ENCODE measurements around the gene F10.
"Not testable (repeated sequence)": the region's sequence is repeated elsewhere in the genome, so short reads cannot be mapped to it uniquely, and the experiment has no call there.

F10 gene

DNA sequence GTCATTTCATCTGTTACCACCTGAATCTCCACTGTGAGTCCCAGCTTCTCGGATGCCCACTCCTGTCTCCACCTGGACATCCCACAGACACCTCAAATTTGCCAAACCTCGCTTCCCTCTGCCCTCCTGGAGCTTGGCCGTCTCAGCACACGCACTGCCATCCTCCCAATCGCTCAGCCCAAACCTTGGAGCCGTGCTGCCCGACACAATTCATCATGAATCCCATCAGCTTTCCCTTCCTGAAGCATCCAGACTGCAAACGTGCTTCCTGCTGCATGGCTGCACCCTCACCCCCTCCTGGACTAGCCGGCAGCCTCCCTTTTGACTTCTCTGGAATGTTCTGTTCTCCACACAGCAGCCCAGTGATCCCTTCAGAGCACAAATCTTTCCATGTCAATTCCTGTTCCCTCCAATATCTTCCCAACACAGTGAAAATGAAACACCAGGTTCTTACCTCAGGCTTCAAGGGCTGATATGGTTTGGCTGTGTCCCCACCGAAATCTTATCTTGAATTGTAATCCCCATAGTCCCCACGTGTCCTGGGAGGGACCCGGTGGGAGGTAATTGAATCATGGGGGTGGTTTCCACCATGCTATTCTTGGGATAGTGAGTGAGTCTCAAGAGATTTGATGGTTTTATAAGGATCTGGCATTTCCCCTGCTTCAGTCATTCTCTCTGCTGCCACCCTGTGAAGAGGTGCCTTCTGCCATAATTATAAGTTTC, 34.8 kb downstream of the F10 start:
- DNase-seq (ENCODE audit: insufficient read length) (no peak), FAIRE-seq (no peak)
- no peak for TF ChIP-seq POLR2AphosphoS5 (IDR thresholded peaks at IDR 0.05; ENCODE audit: low read depth, low read length)
- no peak for TF ChIP-seq TAF1 (IDR thresholded peaks at IDR 0.05; ENCODE audit: borderline replicate concordance, low read depth, low read length)
- TF ChIP-seq POLR2A (IDR thresholded peaks at IDR 0.05; ENCODE audit: low read depth, low read length): no peak

DNA sequence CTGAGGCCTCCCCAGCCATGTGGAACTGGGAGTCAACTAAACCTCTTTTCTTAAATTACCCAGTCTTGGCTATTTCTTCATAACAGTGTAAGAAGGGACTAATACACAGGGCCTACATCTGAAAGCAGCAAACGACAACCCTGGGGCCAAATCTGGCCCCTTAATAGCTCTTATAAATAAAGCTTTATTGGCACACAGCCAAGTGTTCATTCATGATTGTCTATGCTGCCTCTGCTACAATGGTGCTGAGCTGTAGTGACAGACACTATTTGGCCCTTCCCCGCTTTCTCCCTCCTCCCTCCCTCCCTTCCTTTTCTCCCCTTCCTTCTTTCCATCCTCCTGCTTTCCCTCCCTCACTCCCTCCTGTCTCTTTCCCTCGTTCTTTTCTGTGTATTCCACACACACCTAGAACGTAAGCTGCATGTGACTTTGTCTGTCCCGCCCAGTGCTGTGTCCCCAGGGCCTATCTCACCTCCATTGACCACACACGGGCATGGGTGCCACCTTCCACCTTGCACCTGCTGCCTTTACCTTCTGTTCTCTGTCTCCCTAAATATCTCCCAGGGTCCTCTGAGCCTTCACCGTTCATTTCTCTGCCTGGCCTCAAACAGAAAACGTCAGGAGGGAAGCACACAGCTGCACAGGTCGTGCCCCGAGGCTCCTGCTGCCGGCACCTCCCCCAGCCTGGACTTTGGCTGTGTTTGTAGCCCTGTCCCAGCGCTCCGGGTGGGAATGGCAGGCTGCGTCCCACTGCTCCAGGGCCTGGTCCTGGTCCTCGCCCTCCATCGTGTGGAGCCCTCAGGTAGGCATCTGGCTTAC, 35.5 kb downstream of the F10 start, which contains the start of gene PROZ:
PROZ (plus strand) TSS at position 720 of the 819 bp plus-strand sequence; CDS start at position 733, 13 bp downstream.
- FAIRE-seq (no peak), DNase-seq (ENCODE audit: insufficient read length) (no peak)
- TF ChIP-seq POLR2AphosphoS5 (IDR thresholded peaks at IDR 0.05; ENCODE audit: low read depth, low read length) (no peak), POLR2A (IDR thresholded peaks at IDR 0.05; ENCODE audit: low read depth, low read length) (no peak), TAF1 (IDR thresholded peaks at IDR 0.05; ENCODE audit: borderline replicate concordance, low read depth, low read length) (no peak)

DNA sequence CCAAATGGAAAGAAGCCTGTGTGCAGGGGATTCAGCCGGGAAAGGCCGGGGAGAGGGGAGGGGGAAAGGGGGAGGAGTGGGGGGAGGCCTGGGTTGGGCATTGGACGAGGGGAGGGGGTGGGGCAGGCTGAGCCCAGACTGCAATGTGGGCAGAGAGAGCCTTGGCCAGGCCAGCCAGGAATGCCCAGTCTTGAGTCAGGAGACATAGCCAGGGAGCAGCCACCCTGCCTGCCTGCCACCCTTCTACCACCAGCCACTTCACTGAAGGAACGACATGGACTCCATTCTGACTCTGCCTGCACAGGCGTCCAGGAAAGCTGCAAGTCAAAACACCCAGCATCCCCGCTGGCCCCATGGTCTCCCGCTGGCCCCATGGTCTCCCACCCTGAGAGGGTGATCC, 36.3 kb downstream of the F10 start:
- no peak for FAIRE-seq

DNA sequence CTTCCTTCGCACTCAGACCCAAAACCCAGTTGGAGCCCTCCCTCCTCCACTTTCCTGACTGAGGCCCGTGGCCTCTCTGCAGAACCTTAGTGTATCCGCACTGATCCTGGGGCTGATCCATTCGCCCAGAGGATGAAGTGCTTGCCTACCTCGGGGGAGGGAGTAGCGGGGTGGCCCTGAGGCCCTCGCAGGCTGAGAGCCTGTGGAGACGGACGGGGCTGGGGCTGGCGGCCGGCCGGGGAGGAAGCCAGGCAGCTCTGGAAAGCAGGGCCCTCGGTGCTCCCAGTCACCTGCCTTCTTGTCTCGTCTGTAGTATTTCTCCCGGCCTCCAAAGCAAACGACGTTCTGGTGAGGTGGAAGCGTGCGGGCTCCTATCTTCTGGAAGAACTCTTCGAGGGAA, 37.1 kb downstream of the F10 start:
- FAIRE-seq (no peak), DNase-seq (ENCODE audit: insufficient read length) (no peak)
- TF ChIP-seq POLR2AphosphoS5 (IDR thresholded peaks at IDR 0.05; ENCODE audit: low read depth, low read length): no peak

More for the DNA sequence above, 36.3 kb downstream of the F10 start:
- no peak for TF ChIP-seq POLR2AphosphoS5 (IDR thresholded peaks at IDR 0.05; ENCODE audit: low read depth, low read length)
- no peak for TF ChIP-seq TAF1 (IDR thresholded peaks at IDR 0.05; ENCODE audit: borderline replicate concordance, low read depth, low read length)
- no peak for TF ChIP-seq POLR2A (IDR thresholded peaks at IDR 0.05; ENCODE audit: low read depth, low read length)
- no peak for DNase-seq (ENCODE audit: insufficient read length)

DNA sequence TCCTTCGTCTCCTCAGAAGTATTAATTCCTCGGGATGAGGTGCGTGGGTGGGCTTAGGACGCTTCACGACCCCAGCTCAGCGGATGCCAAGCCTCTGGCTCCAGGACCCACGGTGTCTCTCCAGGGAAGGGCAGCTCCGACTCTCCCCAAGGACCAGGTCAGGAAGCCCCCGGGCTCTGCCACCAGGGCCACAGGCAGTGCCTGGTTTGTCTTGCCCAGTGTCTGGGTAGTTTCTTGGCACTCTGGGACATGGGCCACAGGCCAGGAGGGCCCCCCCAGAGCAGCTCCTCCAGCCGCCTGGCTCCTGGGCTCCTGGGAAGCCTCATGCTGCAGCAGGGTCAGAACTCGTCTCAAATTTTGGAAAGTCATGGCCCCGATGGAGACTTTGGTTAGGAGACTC, 38.4 kb downstream of the F10 start:
- no peak for DNase-seq (ENCODE audit: insufficient read length)
- TF ChIP-seq POLR2AphosphoS5 (IDR thresholded peaks at IDR 0.05; ENCODE audit: low read depth, low read length) (no peak), POLR2A (IDR thresholded peaks at IDR 0.05; ENCODE audit: low read depth, low read length) (no peak), TAF1 (IDR thresholded peaks at IDR 0.05; ENCODE audit: borderline replicate concordance, low read depth, low read length) (no peak)
- no peak for FAIRE-seq

DNA sequence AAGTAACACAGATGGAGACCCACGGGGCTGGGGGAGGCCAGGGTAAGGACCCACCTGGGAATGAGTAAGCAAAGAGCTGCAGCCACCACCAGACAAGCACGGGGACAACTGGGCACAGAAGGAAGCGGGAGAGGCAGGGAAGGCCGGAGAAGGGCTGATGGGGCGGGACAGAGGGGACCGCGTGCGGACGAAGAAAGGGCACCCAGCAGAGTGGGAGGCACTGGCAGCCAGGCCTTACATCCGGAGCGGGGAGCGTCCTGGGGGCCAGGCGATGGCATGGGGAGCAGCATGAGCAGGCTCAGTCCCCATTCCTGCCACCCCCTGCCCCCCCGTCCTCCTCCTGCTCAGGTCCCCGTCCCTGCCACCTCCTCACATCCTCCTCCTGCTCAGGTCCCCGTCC, 38.8 kb downstream of the F10 start:
- DNase-seq (ENCODE audit: insufficient read length) (no peak), FAIRE-seq (no peak)
- no peak for TF ChIP-seq TAF1 (IDR thresholded peaks at IDR 0.05; ENCODE audit: borderline replicate concordance, low read depth, low read length)
- no peak for TF ChIP-seq POLR2AphosphoS5 (IDR thresholded peaks at IDR 0.05; ENCODE audit: low read depth, low read length)
- no peak for TF ChIP-seq POLR2A (IDR thresholded peaks at IDR 0.05; ENCODE audit: low read depth, low read length)

DNA sequence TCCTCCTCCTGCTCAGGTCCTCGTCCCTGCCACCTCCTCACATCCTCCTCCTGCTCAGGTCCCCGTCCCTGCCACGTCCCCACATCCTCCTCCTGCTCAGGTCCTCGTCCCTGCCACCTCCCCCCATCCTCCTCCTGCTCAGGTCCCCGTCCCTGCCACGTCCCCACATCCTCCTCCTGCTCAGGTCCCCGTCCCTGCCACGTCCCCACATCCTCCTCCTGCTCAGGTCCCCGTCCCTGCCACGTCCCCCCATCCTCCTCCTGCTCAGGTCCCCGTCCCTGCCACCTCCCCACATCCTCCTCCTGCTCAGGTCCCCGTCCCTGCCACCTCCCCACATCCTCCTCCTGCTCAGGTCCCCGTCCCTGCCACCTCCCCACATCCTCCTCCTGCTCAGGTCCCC, 39.4 kb downstream of the F10 start:
- not testable (repeated sequence) for FAIRE-seq; DNase-seq (ENCODE audit: insufficient read length)

DNA sequence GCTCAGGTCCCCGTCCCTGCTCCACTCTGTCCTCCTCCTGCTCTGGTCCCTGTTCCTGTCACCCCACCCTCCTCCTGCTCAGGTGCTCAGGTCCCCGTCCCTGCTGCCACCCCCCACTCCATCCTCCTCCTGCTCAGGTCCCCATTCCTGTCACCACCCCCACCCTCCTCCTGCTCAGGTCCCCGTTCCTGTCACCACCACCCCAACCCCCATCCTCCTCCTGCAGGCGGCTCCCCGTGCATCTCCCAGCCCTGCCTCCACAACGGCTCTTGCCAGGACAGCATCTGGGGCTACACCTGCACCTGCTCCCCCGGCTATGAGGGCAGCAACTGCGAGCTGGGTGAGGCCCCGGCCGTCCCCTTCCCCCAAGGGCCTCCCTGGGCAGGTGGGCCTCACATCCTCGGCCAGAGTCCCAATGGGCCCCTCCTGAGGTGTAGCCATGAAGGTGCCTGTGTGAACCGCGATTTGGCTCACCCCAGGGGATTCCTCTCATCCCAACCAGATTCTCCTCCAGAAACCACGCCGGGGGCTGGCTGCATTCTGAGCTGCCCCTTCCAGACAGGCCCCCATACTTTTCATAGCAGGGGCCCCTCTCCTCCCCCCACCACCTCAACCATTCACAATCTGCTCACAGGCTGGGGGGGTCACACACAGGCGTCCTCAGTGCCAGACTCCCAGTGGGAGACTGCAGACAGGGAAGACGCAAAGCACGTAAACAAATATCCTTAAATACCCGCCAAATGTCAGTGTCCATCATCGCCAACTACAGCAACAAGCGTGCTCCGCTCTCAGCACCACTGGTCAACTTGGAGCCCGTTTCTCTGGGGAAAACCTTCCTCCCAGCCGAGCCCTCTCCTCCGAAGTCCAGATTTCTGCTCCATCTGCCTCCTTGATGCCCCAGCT, 40.4 kb downstream of the F10 start:
- no peak for FAIRE-seq
- DNase-seq (ENCODE audit: insufficient read length): no peak
- no peak for TF ChIP-seq TAF1 (IDR thresholded peaks at IDR 0.05; ENCODE audit: borderline replicate concordance, low read depth, low read length)
- no peak for TF ChIP-seq POLR2AphosphoS5 (IDR thresholded peaks at IDR 0.05; ENCODE audit: low read depth, low read length)
- TF ChIP-seq POLR2A (IDR thresholded peaks at IDR 0.05; ENCODE audit: low read depth, low read length): no peak

DNA sequence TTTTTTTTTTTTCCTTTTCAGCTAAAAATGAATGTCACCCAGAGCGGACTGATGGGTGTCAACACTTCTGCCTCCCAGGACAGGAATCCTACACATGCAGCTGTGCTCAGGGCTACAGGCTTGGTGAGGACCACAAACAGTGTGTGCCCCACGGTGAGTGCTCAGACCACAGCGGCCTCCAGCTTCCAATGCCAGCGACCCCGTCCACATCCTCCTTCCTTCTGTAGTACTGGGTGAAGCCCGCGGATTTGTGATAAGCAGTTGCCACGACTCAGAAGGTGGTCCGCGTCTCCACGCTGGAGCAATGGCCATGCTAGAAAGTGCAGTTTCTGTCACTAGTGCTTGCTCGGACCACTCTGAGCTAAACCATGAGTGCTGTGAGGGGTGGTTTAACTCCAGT, 41.9 kb downstream of the F10 start:
- no peak for TF ChIP-seq POLR2A (IDR thresholded peaks at IDR 0.05; ENCODE audit: low read depth, low read length)
- TF ChIP-seq TAF1 (IDR thresholded peaks at IDR 0.05; ENCODE audit: borderline replicate concordance, low read depth, low read length): no peak
- no peak for TF ChIP-seq POLR2AphosphoS5 (IDR thresholded peaks at IDR 0.05; ENCODE audit: low read depth, low read length)
- FAIRE-seq (no peak), DNase-seq (ENCODE audit: insufficient read length) (no peak)

DNA sequence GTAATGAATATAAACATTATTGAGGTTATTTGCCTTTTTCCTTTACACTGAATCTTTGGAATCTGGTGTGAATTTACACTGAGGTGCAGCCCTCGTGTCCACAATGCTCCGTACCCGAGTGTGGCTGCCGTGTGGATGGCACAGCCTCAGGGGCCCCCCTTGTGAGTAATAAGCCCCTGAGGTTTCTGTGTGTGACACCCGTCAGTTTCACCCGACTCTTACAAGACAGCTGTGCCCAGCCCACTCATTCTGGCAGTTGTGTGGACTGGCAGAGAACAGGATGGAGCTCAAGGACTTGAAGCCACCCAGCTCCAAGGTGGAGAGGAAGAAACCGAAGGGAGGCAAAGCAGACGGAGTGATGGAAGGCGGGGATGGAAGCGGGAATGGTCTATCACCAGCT, 43.7 kb downstream of the F10 start:
- no peak for TF ChIP-seq TAF1 (IDR thresholded peaks at IDR 0.05; ENCODE audit: borderline replicate concordance, low read depth, low read length)
- no peak for TF ChIP-seq POLR2A (IDR thresholded peaks at IDR 0.05; ENCODE audit: low read depth, low read length)
- no peak for TF ChIP-seq POLR2AphosphoS5 (IDR thresholded peaks at IDR 0.05; ENCODE audit: low read depth, low read length)
- no peak for FAIRE-seq
- no peak for DNase-seq (ENCODE audit: insufficient read length)

DNA sequence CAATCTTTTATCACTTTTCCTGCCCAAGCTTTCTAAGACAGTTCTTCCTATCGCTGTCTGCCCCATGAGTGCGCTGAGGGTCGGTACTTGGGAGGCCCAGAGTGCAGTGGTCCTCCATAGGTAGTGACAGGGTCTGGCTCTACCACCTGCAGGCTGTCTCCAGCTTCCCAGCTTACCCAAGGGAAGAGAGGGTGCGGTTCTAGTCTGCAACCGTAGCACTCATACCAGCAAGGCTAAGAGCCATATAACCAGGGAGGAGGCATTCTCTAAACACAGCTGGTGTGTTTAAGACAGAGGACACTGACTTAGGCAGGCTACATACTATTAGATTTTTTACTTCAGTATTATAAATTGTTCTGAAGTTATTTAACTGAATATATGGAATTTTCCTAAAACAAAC, 44.1 kb downstream of the F10 start:
- no peak for TF ChIP-seq TAF1 (IDR thresholded peaks at IDR 0.05; ENCODE audit: borderline replicate concordance, low read depth, low read length)
- no peak for TF ChIP-seq POLR2A (IDR thresholded peaks at IDR 0.05; ENCODE audit: low read depth, low read length)
- TF ChIP-seq POLR2AphosphoS5 (IDR thresholded peaks at IDR 0.05; ENCODE audit: low read depth, low read length): no peak
- DNase-seq (ENCODE audit: insufficient read length): no peak
- no peak for FAIRE-seq
